ENCODE data around the gene GLRX. TPM values are rescaled to one million over a fixed set of nuclear protein-coding genes. Genes with fewer than 3 reads are reported as not detected.
A peak's percentile ranks its signal among the peaks of the same experiment; 100 is the strongest.

GLRX gene
- total and polyA plus RNA-seq, 2 of the 13 experiments (the other 11 are each of a cell fraction or from before 2014, with no cell fraction given), result 63.8 to 499 TPM

DNA sequence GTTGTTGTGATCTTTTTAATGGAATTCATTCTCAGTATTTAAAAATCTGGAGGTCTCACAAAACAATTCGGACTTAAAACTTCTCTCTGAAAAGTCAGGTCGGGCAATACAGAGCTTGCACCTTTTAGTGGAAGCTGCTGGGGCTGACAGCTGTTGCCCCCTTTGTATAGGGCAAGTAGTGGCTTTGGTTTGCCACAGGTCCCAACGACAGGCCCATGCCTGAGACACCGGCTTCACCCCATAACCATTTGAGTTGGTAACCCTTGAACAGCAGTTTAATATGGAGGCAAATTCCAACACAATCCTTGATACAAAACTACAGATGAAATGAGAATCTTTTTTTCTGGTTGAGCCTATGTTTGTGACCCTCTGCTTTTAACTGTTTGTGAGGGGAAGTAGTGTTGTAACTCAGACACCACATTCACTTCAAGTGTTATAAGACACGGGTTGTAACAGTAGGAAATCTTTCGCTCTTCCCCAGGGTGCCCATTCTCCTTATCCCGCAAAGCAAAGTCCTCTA is 752 bp upstream of the GLRX start (continued):
- 0 out of 2 replicates have a peak, but pooled peaks have one; percentile 22 for TF ChIP-seq HNF4G (IDR thresholded peaks at IDR 0.05; ENCODE audit: borderline replicate concordance, low read depth, low read length)
- no peak for TF ChIP-seq HNF4G (CRISPR knock-in tag; IDR thresholded peaks at IDR 0.05; ENCODE audit: borderline replicate concordance, low read depth)
- TF ChIP-seq SP4 (CRISPR knock-in tag; IDR thresholded peaks at IDR 0.05), result no peak
- 0 out of 2 replicates have a peak, but pooled peaks have one; percentile 8 for TF ChIP-seq ZNF580 (CRISPR knock-in tag; IDR thresholded peaks at IDR 0.05; ENCODE audit: borderline replicate concordance, low read depth)
- 0 out of 2 replicates have a peak, but pooled peaks have one; percentile 10 for TF ChIP-seq SIN3B (IDR thresholded peaks at IDR 0.05; ENCODE audit: low read length)
- no peak for TF ChIP-seq DDIT3 (CRISPR knock-in tag; IDR thresholded peaks at IDR 0.05)
- TF ChIP-seq CEBPG (CRISPR knock-in tag; IDR thresholded peaks at IDR 0.05), result no peak
- no peak for TF ChIP-seq ZNF446 (CRISPR knock-in tag; IDR thresholded peaks at IDR 0.05)
- TF ChIP-seq ZBTB42 (CRISPR knock-in tag; IDR thresholded peaks at IDR 0.05), result no peak
- no peak for TF ChIP-seq ZNF253 (CRISPR knock-in tag; IDR thresholded peaks at IDR 0.05; ENCODE audit: borderline replicate concordance)
- TF ChIP-seq HOXA5 (CRISPR knock-in tag; IDR thresholded peaks at IDR 0.05), result 0 out of 2 replicates have a peak, but pooled peaks have one; percentile 8
- TF ChIP-seq ZNF75D (CRISPR knock-in tag; IDR thresholded peaks at IDR 0.05; ENCODE audit: borderline replicate concordance), result no peak
- no peak for TF ChIP-seq ZNF275 (CRISPR knock-in tag; IDR thresholded peaks at IDR 0.05; ENCODE audit: borderline replicate concordance)
- no peak for TF ChIP-seq ARID2 (CRISPR knock-in tag; IDR thresholded peaks at IDR 0.05; ENCODE audit: borderline replicate concordance)
- TF ChIP-seq ZNF234 (CRISPR knock-in tag; conservative IDR thresholded peaks at IDR 0.05), result no peak
- 0 out of 2 replicates have a peak, but pooled peaks have one; percentile 20 for TF ChIP-seq RAD21 (CRISPR knock-in tag; IDR thresholded peaks at IDR 0.05)
- no peak for TF ChIP-seq PRDM15 (CRISPR knock-in tag; IDR thresholded peaks at IDR 0.05)
- 0 out of 2 replicates have a peak, but pooled peaks have one; percentile 70 for TF ChIP-seq RORA (CRISPR knock-in tag; IDR thresholded peaks at IDR 0.05)
- TF ChIP-seq ATF1 (CRISPR knock-in tag; IDR thresholded peaks at IDR 0.05), result no peak

All from HepG2 (cell line).